ENCODE measurements around the gene SNTG2.

GRCh38 chr2:954687-955000 lies 4.0 kb downstream of the SNTG2 start:
- TF ChIP-seq CTCF (IDR thresholded peaks at IDR 0.05) (no peak), EP300 (IDR thresholded peaks at IDR 0.05) (no peak), POLR2A (IDR thresholded peaks at IDR 0.05) (no peak)

Measured in tibial nerve (tissue), 4 donors.